WTC11 (cell line): ENCODE measurements around the gene TNIK.

Experiments
- CTCF ChIP-seq: fragments of 200-600 bp; IDR thresholded peaks from 2 replicates; pipeline ENCODE4 v1.8.0; 2022; ENCODE audit warnings: antibody characterized with exemption
- FOXK1 ChIP-seq: sonication (generic); formaldehyde crosslinking; IDR thresholded peaks from 2 replicates; pipeline ENCODE4 v1.8.0; 2022; ENCODE audit warnings: mild to moderate bottlenecking, moderate library complexity, missing genetic modification reagents
- NR1H2 ChIP-seq: sonication (generic); formaldehyde crosslinking; IDR thresholded peaks from 2 replicates; pipeline ENCODE4 v1.9.0; 2021; ENCODE audit warnings: mild to moderate bottlenecking, moderate library complexity, missing genetic modification reagents
- TEAD1 ChIP-seq: sonication (generic); formaldehyde crosslinking; IDR thresholded peaks from 2 replicates; pipeline ENCODE4 v1.8.0; 2022; ENCODE audit warnings: mild to moderate bottlenecking, missing genetic modification reagents
- TEAD4 ChIP-seq: sonication (generic); formaldehyde crosslinking; IDR thresholded peaks from 2 replicates; pipeline ENCODE4 v1.8.0; 2022; ENCODE audit warnings: mild to moderate bottlenecking, missing genetic modification reagents
- ZNF263 ChIP-seq: sonication (generic); formaldehyde crosslinking; IDR thresholded peaks from 2 replicates; pipeline ENCODE4 v1.8.1; 2022; ENCODE audit warnings: low read depth, mild to moderate bottlenecking, moderate library complexity, missing genetic modification reagents
- TF ChIP-seq, protein P1 (sequence below): sonication (generic); formaldehyde crosslinking; IDR thresholded peaks from 2 replicates; pipeline ENCODE4 v1.8.0; 2022; ENCODE audit warnings: mild to moderate bottlenecking, missing genetic modification reagents
- TF ChIP-seq, protein P2 (sequence below): sonication (generic); formaldehyde crosslinking; IDR thresholded peaks from 2 replicates; pipeline ENCODE4 v1.8.1; 2023; ENCODE audit warnings: mild to moderate bottlenecking, missing genetic modification reagents, moderate library complexity

DNA sequence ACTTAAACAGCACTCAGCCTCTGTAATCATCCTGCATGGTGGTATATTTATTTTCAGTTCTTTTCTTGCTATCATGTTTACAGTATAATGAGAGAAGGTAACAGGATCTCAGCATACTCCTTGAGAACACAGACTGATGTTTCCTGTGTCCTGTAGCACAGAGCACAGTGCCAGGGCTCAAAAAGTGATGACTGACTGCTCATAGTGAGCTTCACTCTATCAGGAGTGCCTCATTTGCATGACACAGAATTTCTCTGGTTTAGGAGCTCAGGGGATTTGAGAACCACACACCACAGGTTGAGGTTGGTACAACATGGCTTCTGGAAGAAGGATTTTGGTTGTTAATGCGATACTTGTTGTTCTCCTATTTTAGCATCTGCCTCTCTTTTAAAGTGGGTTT is 365.1 kb downstream of the TNIK start:
- TF ChIP-seq TEAD4 (no peak), FOXK1 (CRISPR knock-in tag) (no peak), NR1H2 (CRISPR knock-in tag) (no peak), CTCF (no peak), ZNF263 (no peak), TEAD1 (CRISPR knock-in tag) (no peak)
- TF ChIP-seq, protein P1, sequence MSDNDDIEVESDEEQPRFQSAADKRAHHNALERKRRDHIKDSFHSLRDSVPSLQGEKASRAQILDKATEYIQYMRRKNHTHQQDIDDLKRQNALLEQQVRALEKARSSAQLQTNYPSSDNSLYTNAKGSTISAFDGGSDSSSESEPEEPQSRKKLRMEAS, result no peak
- TF ChIP-seq, protein P2, sequence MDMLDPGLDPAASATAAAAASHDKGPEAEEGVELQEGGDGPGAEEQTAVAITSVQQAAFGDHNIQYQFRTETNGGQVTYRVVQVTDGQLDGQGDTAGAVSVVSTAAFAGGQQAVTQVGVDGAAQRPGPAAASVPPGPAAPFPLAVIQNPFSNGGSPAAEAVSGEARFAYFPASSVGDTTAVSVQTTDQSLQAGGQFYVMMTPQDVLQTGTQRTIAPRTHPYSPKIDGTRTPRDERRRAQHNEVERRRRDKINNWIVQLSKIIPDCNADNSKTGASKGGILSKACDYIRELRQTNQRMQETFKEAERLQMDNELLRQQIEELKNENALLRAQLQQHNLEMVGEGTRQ, result no peak
